ENCODE data around the gene DIPK2A. TPM values are rescaled to one million over a fixed set of nuclear protein-coding genes. Genes with fewer than 3 reads are reported as not detected.

The DIPK2A gene
- total and polyA plus RNA-seq, 2 of the 13 experiments (the other 11 are each of a cell fraction or from before 2014, with no cell fraction given), result 5.8 to 8.0 TPM

GRCh38 chr3:143971359-143972154, at the start of gene DIPK2A (continued):
- TF ChIP-seq SRSF9 (IDR thresholded peaks at IDR 0.05; ENCODE audit: borderline replicate concordance, insufficient read depth, low read depth, low read length, poor library complexity, severe bottlenecking) (no peak), ZBTB14 (CRISPR knock-in tag; IDR thresholded peaks at IDR 0.05) (peak; percentile 93), ZC3H13 (CRISPR knock-in tag; IDR thresholded peaks at IDR 0.05) (peak; percentile 52; the same call in 1 of the 2 replicates), MEIS1 (CRISPR knock-in tag; IDR thresholded peaks at IDR 0.05; ENCODE audit: borderline replicate concordance) (no peak), SP4 (CRISPR knock-in tag; IDR thresholded peaks at IDR 0.05) (no peak), YEATS4 (CRISPR knock-in tag; IDR thresholded peaks at IDR 0.05; ENCODE audit: borderline replicate concordance) (no peak), ZNF441 (CRISPR knock-in tag; IDR thresholded peaks at IDR 0.05; ENCODE audit: borderline replicate concordance) (peak; percentile 68; the same call in 1 of the 2 replicates), ZNF414 (CRISPR knock-in tag; IDR thresholded peaks at IDR 0.05) (no peak), ZNF143 (CRISPR knock-in tag; IDR thresholded peaks at IDR 0.05) (no peak), MBNL3 (CRISPR knock-in tag; conservative IDR thresholded peaks at IDR 0.05) (no peak), HNRNPLL (IDR thresholded peaks at IDR 0.05; ENCODE audit: low read depth, low read length, poor library complexity, severe bottlenecking) (no peak), ZNF580 (CRISPR knock-in tag; IDR thresholded peaks at IDR 0.05; ENCODE audit: borderline replicate concordance, low read depth) (no peak), ZEB1 (IDR thresholded peaks at IDR 0.05; ENCODE audit: insufficient replicate concordance, low read depth) (no peak), FOXO4 (CRISPR knock-in tag; conservative IDR thresholded peaks at IDR 0.05) (no peak), GABPA (IDR thresholded peaks at IDR 0.05; ENCODE audit: low read depth, low read length) (no peak), GABPA (CRISPR knock-in tag; IDR thresholded peaks at IDR 0.05; ENCODE audit: low read depth) (no peak), ZNF841 (CRISPR knock-in tag; IDR thresholded peaks at IDR 0.05; ENCODE audit: borderline replicate concordance) (no peak), HIVEP1 (CRISPR knock-in tag; IDR thresholded peaks at IDR 0.05) (no peak), CERS6 (CRISPR knock-in tag; IDR thresholded peaks at IDR 0.05) (no peak), ZNF670 (CRISPR knock-in tag; IDR thresholded peaks at IDR 0.05; ENCODE audit: borderline replicate concordance) (no peak), GABPB1 (CRISPR knock-in tag; IDR thresholded peaks at IDR 0.05) (peak; percentile 35; the same call in 1 of the 2 replicates), NPAS2 (CRISPR knock-in tag; IDR thresholded peaks at IDR 0.05; ENCODE audit: borderline replicate concordance) (no peak), ZNF781 (CRISPR knock-in tag; IDR thresholded peaks at IDR 0.05; ENCODE audit: borderline replicate concordance, not compliant biosample characterization) (peak; percentile 19)

Data from HepG2 (cell line).